ENCODE data around the gene MAP2K3. TPM values are rescaled to one million over a fixed set of nuclear protein-coding genes. Genes with fewer than 3 reads are reported as not detected.

MAP2K3 gene
- total RNA-seq, 6 donors from 2014 or later, result 45.1 to 134 (median 79.5) TPM

DNA sequence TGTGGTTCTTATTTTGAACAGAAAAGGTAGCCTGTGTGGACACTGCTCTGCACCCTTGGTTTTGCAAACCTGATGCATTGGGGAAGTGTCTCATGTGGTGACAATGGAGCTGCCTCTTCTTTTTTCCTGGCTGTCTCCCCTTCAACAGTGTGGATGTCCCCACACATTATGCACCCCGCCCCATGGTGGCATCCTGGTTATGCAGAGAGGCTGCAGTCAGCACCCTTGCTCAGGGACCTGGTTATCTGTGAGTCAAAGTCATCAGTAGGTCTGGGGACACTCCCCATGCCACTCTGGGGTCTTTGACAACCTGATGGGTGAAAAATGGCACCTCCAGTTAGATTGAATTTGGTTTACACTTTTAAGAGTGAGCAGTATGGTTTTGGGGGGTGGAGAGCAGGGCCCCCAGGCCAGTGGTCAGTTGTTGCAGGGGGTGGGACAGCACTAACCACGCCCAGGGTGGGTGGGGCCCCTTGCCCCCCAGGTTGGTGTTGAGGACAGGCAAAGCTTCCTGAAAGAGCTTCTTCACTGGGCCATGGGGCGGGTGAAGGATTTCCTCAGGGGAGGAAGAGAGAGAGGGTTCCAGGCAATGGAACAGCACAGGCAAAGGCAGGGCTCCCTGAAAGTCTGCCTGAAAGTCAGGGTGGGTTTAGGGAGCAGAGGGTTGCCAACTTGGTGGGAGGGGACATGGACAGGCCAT, 67.0 kb downstream of the MAP2K3 start:
- Histone ChIP-seq H3K4me3 (no peak overlapping the region), H3K9me3 (no peaks in the 10 kb centered on the region), H3K4me1 (peaks cover 0 to 4% (median 0%) of the 10 kb centered on the region in 4 donors), H3K27me3 (no peaks in the 10 kb centered on the region), H3K36me3 (no peaks in the 10 kb centered on the region), H3K27ac (no peak overlapping the region)
- no peak for TF ChIP-seq POLR2A (IDR thresholded peaks at IDR 0.05)
- TF ChIP-seq, protein P1, sequence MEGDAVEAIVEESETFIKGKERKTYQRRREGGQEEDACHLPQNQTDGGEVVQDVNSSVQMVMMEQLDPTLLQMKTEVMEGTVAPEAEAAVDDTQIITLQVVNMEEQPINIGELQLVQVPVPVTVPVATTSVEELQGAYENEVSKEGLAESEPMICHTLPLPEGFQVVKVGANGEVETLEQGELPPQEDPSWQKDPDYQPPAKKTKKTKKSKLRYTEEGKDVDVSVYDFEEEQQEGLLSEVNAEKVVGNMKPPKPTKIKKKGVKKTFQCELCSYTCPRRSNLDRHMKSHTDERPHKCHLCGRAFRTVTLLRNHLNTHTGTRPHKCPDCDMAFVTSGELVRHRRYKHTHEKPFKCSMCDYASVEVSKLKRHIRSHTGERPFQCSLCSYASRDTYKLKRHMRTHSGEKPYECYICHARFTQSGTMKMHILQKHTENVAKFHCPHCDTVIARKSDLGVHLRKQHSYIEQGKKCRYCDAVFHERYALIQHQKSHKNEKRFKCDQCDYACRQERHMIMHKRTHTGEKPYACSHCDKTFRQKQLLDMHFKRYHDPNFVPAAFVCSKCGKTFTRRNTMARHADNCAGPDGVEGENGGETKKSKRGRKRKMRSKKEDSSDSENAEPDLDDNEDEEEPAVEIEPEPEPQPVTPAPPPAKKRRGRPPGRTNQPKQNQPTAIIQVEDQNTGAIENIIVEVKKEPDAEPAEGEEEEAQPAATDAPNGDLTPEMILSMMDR (IDR thresholded peaks at IDR 0.05), result no peak
- no peak for TF ChIP-seq POLR2AphosphoS5 (IDR thresholded peaks at IDR 0.05)
- no peak for TF ChIP-seq EP300 (IDR thresholded peaks at IDR 0.05)
- no peak for ATAC-seq (ENCODE audit: low FRiP score in 2 of 2)
- 72 to 100% methylated on average over 1 to 3 of the region's 3 CpGs for WGBS, 2 donors
- DNase-seq, result peak in 1 of 2 donors; percentile 12

DNA sequence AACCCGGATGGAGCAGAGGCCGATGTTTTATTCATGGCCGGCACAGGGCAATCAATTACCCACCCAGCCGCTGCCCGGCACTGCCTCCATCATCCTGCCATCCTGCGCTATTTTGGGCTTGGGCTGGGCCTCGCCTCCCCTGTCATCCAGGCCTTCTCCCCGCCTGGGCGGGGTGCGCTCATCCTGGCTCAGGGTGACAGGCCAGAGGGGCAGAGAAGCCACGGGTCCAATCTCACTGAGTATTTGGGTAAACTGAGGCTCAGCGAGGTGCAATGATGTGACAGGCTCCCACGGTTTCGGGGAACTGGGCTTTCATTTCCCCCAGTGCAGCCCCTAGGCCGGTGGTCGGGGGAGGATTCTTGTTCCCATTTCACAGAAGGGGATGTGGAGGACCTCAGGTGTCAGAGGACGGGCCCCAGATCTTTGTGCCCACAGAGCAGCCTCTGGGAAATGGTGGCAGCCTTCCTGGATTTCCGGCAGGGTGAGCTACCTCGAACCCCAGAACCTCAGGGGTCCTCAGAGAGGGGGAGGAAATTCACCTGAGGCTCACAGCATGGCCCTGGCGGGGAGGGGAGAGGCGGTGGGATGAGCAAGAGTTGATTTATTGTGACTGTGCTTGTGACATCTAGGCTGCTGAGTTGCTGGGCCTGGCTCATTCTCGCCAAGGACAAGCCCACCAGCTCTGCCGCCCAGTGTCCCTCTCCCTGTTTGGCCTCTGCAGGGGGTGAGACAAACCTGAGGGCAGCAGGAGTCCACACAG, 67.9 kb downstream of the MAP2K3 start:
- Histone ChIP-seq H3K9me3 (no peaks in the 10 kb centered on the region), H3K36me3 (no peaks in the 10 kb centered on the region), H3K27me3 (no peaks in the 10 kb centered on the region), H3K4me1 (no peaks in the 10 kb centered on the region), H3K4me3 (no peak overlapping the region), H3K27ac (no peak overlapping the region)
- ATAC-seq (ENCODE audit: low FRiP score in 2 of 2) (no peak), DNase-seq (peak in 1 of 2 donors; percentile 14)
- 93 to 94% methylated on average over 20 to 22 of the region's 23 CpGs for WGBS, 2 donors
- TF ChIP-seq EP300 (IDR thresholded peaks at IDR 0.05), result no peak
- TF ChIP-seq, protein P1 (IDR thresholded peaks at IDR 0.05), result no peak
- TF ChIP-seq POLR2AphosphoS5 (IDR thresholded peaks at IDR 0.05), result no peak
- no peak for TF ChIP-seq POLR2A (IDR thresholded peaks at IDR 0.05)

DNA sequence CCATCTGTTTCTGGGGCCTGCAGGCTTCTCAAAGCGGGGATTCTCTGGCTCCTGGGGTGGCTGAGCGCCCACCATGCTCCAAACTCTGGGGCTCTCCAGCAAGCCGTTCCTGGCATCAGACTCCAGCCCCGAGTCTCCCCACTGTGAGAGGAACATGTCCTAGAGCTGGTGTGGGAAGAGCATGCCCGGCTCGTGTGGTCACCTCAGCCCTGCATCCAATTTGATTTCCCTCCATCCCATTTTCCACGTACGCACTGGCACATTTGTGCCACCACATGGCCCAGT, 68.4 kb downstream of the MAP2K3 start:
- Histone ChIP-seq H3K27me3 (no peaks in the 10 kb centered on the region), H3K27ac (no peak overlapping the region), H3K9me3 (no peaks in the 10 kb centered on the region), H3K4me1 (no peaks in the 10 kb centered on the region), H3K4me3 (no peak overlapping the region), H3K36me3 (no peaks in the 10 kb centered on the region)
- ATAC-seq (ENCODE audit: low FRiP score in 2 of 2) (no peak), DNase-seq (peak in 1 of 2 donors; percentile 10)
- TF ChIP-seq EP300 (IDR thresholded peaks at IDR 0.05) (no peak), POLR2A (IDR thresholded peaks at IDR 0.05) (no peak), POLR2AphosphoS5 (IDR thresholded peaks at IDR 0.05) (no peak)
- TF ChIP-seq, protein P1 (IDR thresholded peaks at IDR 0.05), result no peak
- 83 to 88% methylated on average over 8 of the region's 8 CpGs for WGBS, 2 donors

DNA sequence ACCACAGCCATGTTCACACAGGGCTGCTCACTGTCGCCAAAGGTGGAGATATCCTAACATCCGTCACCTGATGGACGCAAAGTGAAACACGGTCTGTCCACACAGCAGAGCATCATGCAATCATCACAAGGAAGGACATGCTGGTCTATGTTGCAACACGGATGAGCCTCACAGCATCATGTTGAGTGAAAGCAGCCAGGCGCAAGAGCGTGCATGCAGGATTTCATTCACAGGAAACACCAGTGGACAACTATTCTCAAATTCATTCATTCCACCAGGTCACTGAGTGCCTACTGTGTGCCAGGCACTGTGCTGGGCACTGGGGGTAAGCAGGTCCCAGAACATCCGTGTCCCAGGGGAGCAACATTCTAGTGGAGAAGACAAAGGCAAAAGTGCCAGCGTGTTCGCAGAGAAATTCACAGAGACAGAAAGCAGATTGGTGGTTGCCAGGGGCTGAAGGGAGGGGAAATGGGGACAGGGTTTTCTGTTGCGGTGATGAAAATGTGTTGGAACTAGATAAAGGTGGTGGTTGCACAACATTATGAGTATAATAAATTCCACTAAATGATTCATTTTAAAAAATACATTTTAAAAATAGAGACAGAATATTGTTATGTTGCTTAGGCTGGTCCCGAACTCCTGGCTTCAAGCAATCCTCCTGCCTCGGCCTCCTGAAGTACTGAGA, 69.0 kb downstream of the MAP2K3 start:
- no peak for DNase-seq
- 69 to 74% methylated on average over 13 of the region's 13 CpGs for WGBS, 2 donors
- H3K4me3 ChIP-seq, result no peak overlapping the region
- peaks cover 0 to 4% (median 0%) of the 10 kb centered on the region in 4 donors for H3K4me1 ChIP-seq
- H3K27me3 ChIP-seq, result no peaks in the 10 kb centered on the region
- TF ChIP-seq EP300 (IDR thresholded peaks at IDR 0.05) (no peak), POLR2A (IDR thresholded peaks at IDR 0.05) (no peak), POLR2AphosphoS5 (IDR thresholded peaks at IDR 0.05) (no peak)
- TF ChIP-seq, protein P1 (IDR thresholded peaks at IDR 0.05), result no peak
- H3K27ac ChIP-seq, result no peak overlapping the region
- ATAC-seq (ENCODE audit: low FRiP score in 2 of 2), result peak in 1 of 2 donors; percentile 34
- H3K36me3 ChIP-seq, result no peaks in the 10 kb centered on the region
- no peaks in the 10 kb centered on the region for H3K9me3 ChIP-seq
